ENCODE data around the gene GLIS1.

GLIS1 gene

DNA sequence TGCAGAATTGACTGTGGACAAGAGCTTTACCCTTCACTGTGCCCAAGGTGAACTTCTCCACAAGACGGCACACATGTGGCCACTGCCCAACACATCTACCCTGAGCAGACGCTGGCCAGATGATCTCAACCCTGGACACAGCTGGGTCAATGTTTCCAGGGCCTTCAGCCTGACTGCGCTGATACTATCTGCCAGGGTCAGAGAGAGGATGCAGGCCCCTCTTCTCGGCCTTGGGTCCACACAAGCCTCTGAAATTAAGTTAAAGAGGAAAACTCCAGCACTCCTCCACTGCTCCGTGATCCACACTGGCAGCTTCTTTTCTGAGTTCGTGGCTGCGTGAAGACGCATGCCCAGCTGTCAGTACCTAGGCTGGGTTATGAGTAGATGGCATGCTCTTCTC is 58.1 kb downstream of the GLIS1 start:
- H3K4me3 ChIP-seq = no peak overlapping the region
- no peak for DNase-seq (ENCODE audit: low read depth, low spot score)

DNA sequence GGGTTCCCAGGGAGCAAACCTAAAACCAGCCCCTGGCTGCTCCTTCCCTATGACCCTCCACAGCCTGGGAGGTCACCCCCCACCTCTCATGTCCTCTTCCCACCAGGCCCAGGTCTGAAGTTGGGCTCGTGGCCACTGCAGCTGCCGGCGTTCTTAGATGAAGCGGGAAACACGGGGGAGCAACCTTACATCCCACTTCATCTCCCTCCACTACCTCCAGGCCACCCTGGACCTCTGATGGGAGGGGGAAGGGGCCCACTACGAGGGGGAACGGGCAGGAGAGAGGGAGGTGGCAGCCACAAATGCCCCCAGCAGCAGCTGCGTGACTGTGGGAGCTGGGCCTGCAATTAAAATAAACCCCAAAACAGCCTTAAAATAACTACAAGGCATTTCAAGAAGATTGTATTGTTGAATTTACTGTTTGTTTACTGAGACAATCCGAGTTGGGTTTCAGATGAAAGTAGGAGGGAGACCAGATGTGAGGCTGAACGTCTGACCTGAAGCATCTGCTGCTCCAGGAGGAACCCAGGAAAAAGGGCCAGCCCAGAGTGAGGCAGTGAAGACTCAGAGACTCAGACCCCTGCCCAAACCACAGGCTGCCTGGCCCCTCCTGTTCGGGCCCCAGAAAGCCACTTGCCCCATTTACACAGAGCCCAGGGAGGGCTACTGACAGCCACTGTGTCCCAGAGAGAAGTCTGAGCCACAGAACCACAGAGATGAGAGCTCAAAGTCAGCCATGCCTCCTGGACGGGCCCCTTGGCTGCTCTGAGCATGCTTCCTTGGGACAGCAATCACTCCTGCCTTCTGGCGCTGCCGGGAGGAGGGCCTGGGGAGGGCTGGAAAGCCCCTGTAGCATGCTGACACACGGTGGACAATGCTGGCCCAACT is 59.8 kb downstream of the GLIS1 start:
- no peaks in the 10 kb centered on the region for H3K9me3 ChIP-seq (ENCODE audit: low read depth, low read length)
- TF ChIP-seq EZH2 (IDR thresholded peaks at IDR 0.05) (no peak), FOXP2 (optimal IDR thresholded peaks at IDR 0.05; ENCODE audit: control extremely low read depth, extremely low read length, insufficient read depth) (no peak), POLR2AphosphoS5 (IDR thresholded peaks at IDR 0.05; ENCODE audit: borderline replicate concordance, low read depth, low read length) (no peak)
- no peak overlapping the region for H3K4me3 ChIP-seq
- no peak overlapping the region for H3K27ac ChIP-seq
- no peak overlapping the region for H3K9ac ChIP-seq (ENCODE audit: insufficient read length)
- no peaks in the 10 kb centered on the region for H3K36me3 ChIP-seq (ENCODE audit: insufficient read depth, low read length)
- DNase-seq (ENCODE audit: low read depth, low spot score) = no peak

More for the DNA sequence above, 58.1 kb downstream of the GLIS1 start:
- Histone ChIP-seq H3K36me3 (ENCODE audit: insufficient read depth, low read length) (no peaks in the 10 kb centered on the region), H3K9ac (ENCODE audit: insufficient read length) (no peak overlapping the region), H3K9me3 (ENCODE audit: low read depth, low read length) (no peaks in the 10 kb centered on the region), H3K27ac (no peak overlapping the region)
- TF ChIP-seq EZH2 (IDR thresholded peaks at IDR 0.05) (no peak), FOXP2 (optimal IDR thresholded peaks at IDR 0.05; ENCODE audit: control extremely low read depth, extremely low read length, insufficient read depth) (no peak), POLR2AphosphoS5 (IDR thresholded peaks at IDR 0.05; ENCODE audit: borderline replicate concordance, low read depth, low read length) (no peak)

DNA sequence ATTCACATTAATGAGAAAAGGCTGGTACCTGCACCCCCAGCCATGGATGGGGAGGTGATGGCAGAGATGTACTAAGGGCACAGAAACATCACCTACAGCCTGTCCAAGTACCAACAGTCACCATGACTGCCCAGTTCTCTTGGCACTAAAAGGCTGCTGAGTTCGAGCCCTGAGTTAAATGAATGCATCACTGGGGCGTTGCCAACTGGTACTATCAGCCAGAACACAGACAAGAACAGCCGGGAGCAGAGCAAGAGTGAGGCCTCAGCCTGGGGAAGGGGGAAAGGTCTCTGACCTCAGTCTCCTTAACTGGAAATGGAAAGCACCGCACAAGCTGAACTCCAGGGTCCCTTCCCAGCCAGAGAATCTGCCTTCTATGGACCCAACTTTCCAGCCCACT is 60.5 kb downstream of the GLIS1 start:
- Histone ChIP-seq H3K9me3 (ENCODE audit: low read depth, low read length) (no peaks in the 10 kb centered on the region), H3K36me3 (ENCODE audit: insufficient read depth, low read length) (no peaks in the 10 kb centered on the region), H3K27ac (no peak overlapping the region), H3K9ac (ENCODE audit: insufficient read length) (no peak overlapping the region), H3K4me3 (no peak overlapping the region)
- no peak for DNase-seq (ENCODE audit: low read depth, low spot score)
- TF ChIP-seq FOXP2 (optimal IDR thresholded peaks at IDR 0.05; ENCODE audit: control extremely low read depth, extremely low read length, insufficient read depth) (no peak), EZH2 (IDR thresholded peaks at IDR 0.05) (no peak), POLR2AphosphoS5 (IDR thresholded peaks at IDR 0.05; ENCODE audit: borderline replicate concordance, low read depth, low read length) (no peak)

DNA sequence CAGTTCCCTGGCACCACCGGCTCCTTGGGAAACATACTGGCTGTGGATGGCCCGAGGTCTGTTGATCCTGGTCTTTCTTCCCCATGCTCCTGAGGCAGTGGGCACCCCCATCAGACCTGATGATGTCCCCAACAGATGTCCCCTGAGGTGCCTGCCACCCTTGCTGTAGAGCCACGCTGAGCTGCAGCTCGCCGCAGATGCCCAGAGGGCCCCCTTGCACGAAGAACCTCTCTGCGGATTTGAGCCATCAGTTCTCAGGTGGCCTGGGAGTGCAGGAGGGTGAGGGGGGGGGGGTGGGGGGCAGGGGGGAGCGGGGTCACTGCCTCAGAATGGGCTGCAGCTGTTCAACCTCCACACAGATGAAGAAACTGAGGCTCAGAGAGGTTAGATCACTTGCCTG is 60.9 kb downstream of the GLIS1 start:
- Histone ChIP-seq H3K27ac (no peak overlapping the region), H3K4me3 (no peak overlapping the region), H3K9me3 (ENCODE audit: low read depth, low read length) (no peaks in the 10 kb centered on the region), H3K36me3 (ENCODE audit: insufficient read depth, low read length) (no peaks in the 10 kb centered on the region), H3K9ac (ENCODE audit: insufficient read length) (no peak overlapping the region)
- no peak for DNase-seq (ENCODE audit: low read depth, low spot score)
- TF ChIP-seq POLR2AphosphoS5 (IDR thresholded peaks at IDR 0.05; ENCODE audit: borderline replicate concordance, low read depth, low read length) = no peak
- TF ChIP-seq FOXP2 (optimal IDR thresholded peaks at IDR 0.05; ENCODE audit: control extremely low read depth, extremely low read length, insufficient read depth) = no peak
- TF ChIP-seq EZH2 (IDR thresholded peaks at IDR 0.05) = no peak

DNA sequence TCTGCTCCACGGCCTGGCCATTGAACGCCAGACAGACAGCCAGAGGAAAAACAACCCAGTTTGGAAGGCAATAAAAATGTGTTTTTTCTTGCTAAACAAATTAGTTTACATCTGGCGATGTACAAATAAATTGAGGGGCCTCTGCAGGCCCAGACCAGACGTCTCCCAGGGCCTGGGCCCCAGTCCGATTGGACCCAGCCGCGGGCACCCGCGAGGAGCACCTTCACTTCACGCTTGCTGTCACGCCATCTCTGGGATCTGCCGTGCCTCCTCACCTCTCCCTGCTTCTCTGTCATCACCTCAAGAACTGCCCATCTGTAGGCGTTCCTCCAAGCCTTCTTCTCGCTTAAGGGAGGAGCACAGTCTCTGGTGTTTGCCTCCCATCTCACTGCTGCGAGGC is 61.5 kb downstream of the GLIS1 start:
- Histone ChIP-seq H3K27ac (no peak overlapping the region), H3K9ac (ENCODE audit: insufficient read length) (no peak overlapping the region), H3K36me3 (ENCODE audit: insufficient read depth, low read length) (no peaks in the 10 kb centered on the region), H3K9me3 (ENCODE audit: low read depth, low read length) (no peaks in the 10 kb centered on the region), H3K4me3 (no peak overlapping the region)
- no peak for DNase-seq (ENCODE audit: low read depth, low spot score)
- no peak for TF ChIP-seq FOXP2 (optimal IDR thresholded peaks at IDR 0.05; ENCODE audit: control extremely low read depth, extremely low read length, insufficient read depth)
- TF ChIP-seq POLR2AphosphoS5 (IDR thresholded peaks at IDR 0.05; ENCODE audit: borderline replicate concordance, low read depth, low read length) = no peak
- no peak for TF ChIP-seq EZH2 (IDR thresholded peaks at IDR 0.05)

DNA sequence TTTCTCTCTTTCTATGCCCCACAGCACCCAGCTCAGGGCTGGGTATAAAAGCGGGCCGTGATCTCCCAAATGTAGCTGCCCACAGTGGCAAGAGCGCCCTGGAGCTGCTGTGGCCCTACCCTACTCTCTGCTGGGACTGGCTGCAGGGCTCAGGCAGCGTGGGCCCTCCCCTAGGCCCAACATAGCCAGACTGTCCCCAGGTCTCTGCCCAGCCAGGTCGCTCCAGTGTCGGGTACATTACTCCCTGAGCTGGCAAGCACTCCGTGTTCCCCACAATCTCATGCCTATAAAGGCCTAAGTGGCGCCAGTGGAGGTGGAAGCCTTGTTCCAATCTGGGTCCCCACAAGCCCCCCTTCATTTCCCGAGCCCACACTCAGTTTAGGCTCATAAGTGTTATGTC is 66.2 kb downstream of the GLIS1 start:
- TF ChIP-seq FOXP2 (optimal IDR thresholded peaks at IDR 0.05; ENCODE audit: control extremely low read depth, extremely low read length, insufficient read depth) (no peak), POLR2AphosphoS5 (IDR thresholded peaks at IDR 0.05; ENCODE audit: borderline replicate concordance, low read depth, low read length) (no peak), EZH2 (IDR thresholded peaks at IDR 0.05) (no peak)
- Histone ChIP-seq H3K9ac (ENCODE audit: insufficient read length) (no peak overlapping the region), H3K9me3 (ENCODE audit: low read depth, low read length) (no peaks in the 10 kb centered on the region), H3K27ac (no peak overlapping the region), H3K4me3 (no peak overlapping the region), H3K36me3 (ENCODE audit: insufficient read depth, low read length) (no peaks in the 10 kb centered on the region)
- no peak for DNase-seq (ENCODE audit: low read depth, low spot score)

DNA sequence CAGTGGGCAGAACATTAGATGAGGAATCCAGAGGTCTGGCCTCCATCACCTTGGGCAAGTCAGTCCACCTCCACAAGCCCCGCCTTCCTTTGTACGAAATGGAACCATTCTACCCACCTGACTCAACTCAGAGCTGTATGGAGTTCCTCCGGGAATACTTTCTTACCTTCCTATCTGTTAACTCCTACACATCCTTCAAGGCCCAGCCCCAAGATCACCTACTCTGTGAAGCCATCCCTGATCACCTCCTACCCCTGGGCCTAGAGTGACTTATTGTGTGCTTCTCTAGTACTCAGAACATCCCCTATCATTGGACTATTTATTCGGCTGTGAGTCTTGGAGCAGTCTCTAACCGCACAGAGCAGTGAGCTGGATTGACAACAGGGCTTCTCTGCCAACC is 66.7 kb downstream of the GLIS1 start:
- H3K9ac ChIP-seq (ENCODE audit: insufficient read length) = no peak overlapping the region
- H3K36me3 ChIP-seq (ENCODE audit: insufficient read depth, low read length) = no peaks in the 10 kb centered on the region
- no peak overlapping the region for H3K4me3 ChIP-seq
- H3K27ac ChIP-seq = no peak overlapping the region
- DNase-seq (ENCODE audit: low read depth, low spot score) = no peak
- H3K9me3 ChIP-seq (ENCODE audit: low read depth, low read length) = no peaks in the 10 kb centered on the region
- TF ChIP-seq FOXP2 (optimal IDR thresholded peaks at IDR 0.05; ENCODE audit: control extremely low read depth, extremely low read length, insufficient read depth) (no peak), EZH2 (IDR thresholded peaks at IDR 0.05) (no peak), POLR2AphosphoS5 (IDR thresholded peaks at IDR 0.05; ENCODE audit: borderline replicate concordance, low read depth, low read length) (no peak)

DNA sequence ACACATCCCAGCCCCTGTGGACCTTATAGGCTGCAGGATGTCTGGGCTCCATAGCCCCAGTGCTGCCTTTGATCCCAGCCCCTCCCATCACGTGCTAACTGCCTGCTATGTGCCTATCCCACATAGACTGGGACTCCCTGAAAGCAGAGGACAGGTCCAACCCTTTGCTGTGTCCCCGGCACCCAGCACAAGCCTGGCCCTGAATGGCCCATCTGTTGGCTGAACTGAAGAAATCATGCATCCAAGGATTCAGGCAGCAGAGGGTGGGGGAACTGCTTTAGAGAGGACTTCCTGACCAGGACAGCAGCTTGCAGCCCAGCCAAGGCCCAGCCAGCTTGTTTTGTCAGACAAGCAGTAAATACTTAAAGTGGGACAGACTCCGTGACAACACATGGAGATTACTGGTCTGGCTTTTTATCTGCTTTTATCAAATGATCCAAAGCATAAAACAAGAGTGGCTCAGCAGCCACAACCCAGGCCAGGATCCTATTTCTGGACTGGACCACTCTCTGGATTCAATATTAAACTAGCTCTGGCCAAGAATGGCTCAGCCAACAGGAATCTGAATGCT is 69.3 kb downstream of the GLIS1 start:
- Histone ChIP-seq H3K9ac (ENCODE audit: insufficient read length) (no peak overlapping the region), H3K9me3 (ENCODE audit: low read depth, low read length) (no peaks in the 10 kb centered on the region), H3K27ac (no peak overlapping the region), H3K4me3 (no peak overlapping the region), H3K36me3 (ENCODE audit: insufficient read depth, low read length) (no peaks in the 10 kb centered on the region)
- TF ChIP-seq POLR2AphosphoS5 (IDR thresholded peaks at IDR 0.05; ENCODE audit: borderline replicate concordance, low read depth, low read length) (no peak), FOXP2 (optimal IDR thresholded peaks at IDR 0.05; ENCODE audit: control extremely low read depth, extremely low read length, insufficient read depth) (no peak), EZH2 (IDR thresholded peaks at IDR 0.05) (no peak)
- DNase-seq (ENCODE audit: low read depth, low spot score) = no peak

Measured in SK-N-MC (cell line).